Activated T-cell treated with anti-CD3 and anti-CD28 coated beads, Interleukin-2, amount 50 U/mL, for 72 hours (primary cell): ENCODE data around the gene INSC. TPM values are rescaled to one million over a fixed set of nuclear protein-coding genes. Genes with fewer than 3 reads are reported as not detected.

Source experiments
- ATAC-seq, 2 donors: fragments of 150-1000 bp; cut with Tn5 transposase; replicated peaks in 1 of 2; 2 replicates each; pipeline ENCODE4 v1.10.0; 2021; ENCODE audit warnings: moderate library complexity in 2 of 2, mild to moderate bottlenecking in 1 of 2
- DNase-seq, 2 donors: peaks; one replicate each; pipeline ENCODE4 v3.0.0; 2021 to 2022; ENCODE audit warnings: mixed read lengths in 1 of 2
- H3K27ac Mint-ChIP-seq: one replicate; pipeline ENCODE4 v1.8.0; 2022; ENCODE audit warnings: mild to moderate bottlenecking, moderate library complexity, mixed read lengths
- H3K27me3 Mint-ChIP-seq: one replicate; pipeline ENCODE4 v1.8.0; 2022; ENCODE audit warnings: low read depth, mixed read lengths
- H3K36me3 Mint-ChIP-seq, 2 donors: one replicate each; pipeline ENCODE4 v1.8.0; 2022; ENCODE audit warnings: mixed read lengths in 2 of 2, mild to moderate bottlenecking in 1 of 2; ENCODE audit not compliant: insufficient read depth in 2 of 2
- H3K4me1 Mint-ChIP-seq: one replicate; pipeline ENCODE4 v1.8.0; 2022; ENCODE audit warnings: low read depth, mixed read lengths
- H3K4me3 Mint-ChIP-seq, 2 donors: one replicate each; pipeline ENCODE4 v1.8.0; 2022; ENCODE audit warnings: mild to moderate bottlenecking in 2 of 2, mixed read lengths in 2 of 2, moderate library complexity in 2 of 2
- H3K9me3 Mint-ChIP-seq, 2 donors: one replicate each; pipeline ENCODE4 v1.8.0; 2022; ENCODE audit warnings: mixed read lengths in 2 of 2
- total RNA-seq, 2 donors: library from RNA; stranded (reverse); gene quantifications; one replicate each; pipeline ENCODE4 v1.2.3, GENCODE V29; 2022

INSC gene
- total RNA-seq, 2 donors from 2014 or later: 0.96 to 3.1 TPM

GRCh38 chr11:15169815-15170551 lies 55.3 kb downstream of the INSC start:
- ATAC-seq: no peak
- H3K4me1 Mint-ChIP-seq: no peaks in the 10 kb centered on the region
- H3K27ac Mint-ChIP-seq: no peak overlapping the region
- H3K36me3 Mint-ChIP-seq: no peaks in the 10 kb centered on the region
- no peak for DNase-seq
- no peaks in the 10 kb centered on the region for H3K9me3 Mint-ChIP-seq
- H3K27me3 Mint-ChIP-seq: peaks cover 31% of the 10 kb centered on the region
- H3K4me3 Mint-ChIP-seq: no peak overlapping the region

- no peaks in the 10 kb centered on the region for H3K36me3 Mint-ChIP-seq
- H3K4me3 Mint-ChIP-seq: no peak overlapping the region
- no peak for DNase-seq
Measured at GRCh38 chr11:15170698-15171097, 56.0 kb downstream of the INSC start.

GRCh38 chr11:15171956-15172355 lies 57.2 kb downstream of the INSC start:
- H3K27me3 Mint-ChIP-seq: peaks cover 31% of the 10 kb centered on the region
- no peaks in the 10 kb centered on the region for H3K36me3 Mint-ChIP-seq
- no peaks in the 10 kb centered on the region for H3K9me3 Mint-ChIP-seq
- no peak overlapping the region for H3K27ac Mint-ChIP-seq
- H3K4me1 Mint-ChIP-seq: no peaks in the 10 kb centered on the region
- no peak overlapping the region for H3K4me3 Mint-ChIP-seq
- DNase-seq: no peak
- no peak for ATAC-seq

More at GRCh38 chr11:15170698-15171097, 56.0 kb downstream of the INSC start:
- Mint-ChIP-seq H3K27ac (no peak overlapping the region), H3K27me3 (peaks cover 30% of the 10 kb centered on the region), H3K4me1 (no peaks in the 10 kb centered on the region), H3K9me3 (no peaks in the 10 kb centered on the region)
- ATAC-seq: no peak

- Mint-ChIP-seq H3K27me3 (peaks cover 36% of the 10 kb centered on the region), H3K4me3 (no peak overlapping the region), H3K4me1 (no peaks in the 10 kb centered on the region), H3K27ac (no peak overlapping the region), H3K36me3 (no peaks in the 10 kb centered on the region), H3K9me3 (no peaks in the 10 kb centered on the region)
- DNase-seq (no peak), ATAC-seq (no peak)
Measured at GRCh38 chr11:15175831-15176230, 61.1 kb downstream of the INSC start.

GRCh38 chr11:15176646-15177163 lies 62.0 kb downstream of the INSC start:
- Mint-ChIP-seq H3K4me1 (no peaks in the 10 kb centered on the region), H3K27ac (no peak overlapping the region), H3K9me3 (no peaks in the 10 kb centered on the region), H3K36me3 (no peaks in the 10 kb centered on the region), H3K27me3 (peaks cover 32% of the 10 kb centered on the region), H3K4me3 (no peak overlapping the region)
- DNase-seq (no peak), ATAC-seq (no peak)

- Mint-ChIP-seq H3K9me3 (no peaks in the 10 kb centered on the region), H3K27ac (no peak overlapping the region), H3K4me3 (no peak overlapping the region), H3K4me1 (no peaks in the 10 kb centered on the region), H3K36me3 (no peaks in the 10 kb centered on the region), H3K27me3 (peaks cover 26% of the 10 kb centered on the region)
- DNase-seq (no peak), ATAC-seq (no peak)
Measured at GRCh38 chr11:15177491-15177890, 62.8 kb downstream of the INSC start.

- no peak for DNase-seq
- H3K4me3 Mint-ChIP-seq: no peak overlapping the region
- no peaks in the 10 kb centered on the region for H3K9me3 Mint-ChIP-seq
- H3K27ac Mint-ChIP-seq: no peak overlapping the region
- H3K36me3 Mint-ChIP-seq: no peaks in the 10 kb centered on the region
- H3K27me3 Mint-ChIP-seq: peaks cover 22% of the 10 kb centered on the region
- H3K4me1 Mint-ChIP-seq: no peaks in the 10 kb centered on the region
- ATAC-seq: no peak
Measured at GRCh38 chr11:15178214-15178613, 63.5 kb downstream of the INSC start.

GRCh38 chr11:15179167-15179566 lies 64.4 kb downstream of the INSC start:
- no peaks in the 10 kb centered on the region for H3K4me1 Mint-ChIP-seq
- H3K36me3 Mint-ChIP-seq: no peaks in the 10 kb centered on the region
- no peaks in the 10 kb centered on the region for H3K9me3 Mint-ChIP-seq
- peaks cover 17% of the 10 kb centered on the region for H3K27me3 Mint-ChIP-seq
- no peak overlapping the region for H3K27ac Mint-ChIP-seq
- ATAC-seq (no peak), DNase-seq (no peak)
- no peak overlapping the region for H3K4me3 Mint-ChIP-seq

- DNase-seq: no peak
- Mint-ChIP-seq H3K36me3 (no peaks in the 10 kb centered on the region), H3K27ac (no peak overlapping the region), H3K9me3 (no peaks in the 10 kb centered on the region), H3K4me1 (no peaks in the 10 kb centered on the region), H3K4me3 (no peak overlapping the region), H3K27me3 (peaks cover 12% of the 10 kb centered on the region)
- no peak for ATAC-seq
Measured at GRCh38 chr11:15180212-15180792, 65.6 kb downstream of the INSC start.

GRCh38 chr11:15182372-15182771 lies 67.6 kb downstream of the INSC start:
- DNase-seq (no peak), ATAC-seq (no peak)
- no peak overlapping the region for H3K4me3 Mint-ChIP-seq
- H3K9me3 Mint-ChIP-seq: no peaks in the 10 kb centered on the region
- no peaks in the 10 kb centered on the region for H3K4me1 Mint-ChIP-seq
- peaks cover 15% of the 10 kb centered on the region for H3K27me3 Mint-ChIP-seq
- H3K36me3 Mint-ChIP-seq: no peaks in the 10 kb centered on the region
- H3K27ac Mint-ChIP-seq: no peak overlapping the region

GRCh38 chr11:15185021-15185420 lies 70.3 kb downstream of the INSC start:
- H3K4me3 Mint-ChIP-seq: no peak overlapping the region
- H3K36me3 Mint-ChIP-seq: no peaks in the 10 kb centered on the region
- no peaks in the 10 kb centered on the region for H3K4me1 Mint-ChIP-seq
- H3K27me3 Mint-ChIP-seq: peaks cover 16% of the 10 kb centered on the region
- ATAC-seq: no peak
- H3K9me3 Mint-ChIP-seq: no peaks in the 10 kb centered on the region
- DNase-seq: no peak
- H3K27ac Mint-ChIP-seq: no peak overlapping the region

GRCh38 chr11:15186146-15186545 lies 71.4 kb downstream of the INSC start:
- no peaks in the 10 kb centered on the region for H3K36me3 Mint-ChIP-seq
- H3K27me3 Mint-ChIP-seq: peaks cover 16% of the 10 kb centered on the region
- H3K4me1 Mint-ChIP-seq: no peaks in the 10 kb centered on the region
- no peaks in the 10 kb centered on the region for H3K9me3 Mint-ChIP-seq
- H3K4me3 Mint-ChIP-seq: no peak overlapping the region
- no peak overlapping the region for H3K27ac Mint-ChIP-seq
- ATAC-seq: no peak
- no peak for DNase-seq

GRCh38 chr11:15189189-15189588 lies 74.5 kb downstream of the INSC start:
- Mint-ChIP-seq H3K36me3 (no peaks in the 10 kb centered on the region), H3K27me3 (peaks cover 16% of the 10 kb centered on the region), H3K27ac (no peak overlapping the region), H3K9me3 (no peaks in the 10 kb centered on the region), H3K4me3 (no peak overlapping the region), H3K4me1 (no peaks in the 10 kb centered on the region)
- ATAC-seq: no peak
- no peak for DNase-seq
